HL-60 (cell line): ENCODE results near the gene GOSR2.

ENCODE experiments used
- DNase-seq, 2 experiments: peaks; one replicate each; pipeline ENCODE4 v3.0.0-alpha.2; 2010 to 2020; ENCODE audit warnings: low read depth in 1 of 2, low spot score in 1 of 2
- H3K27ac ChIP-seq: fragments of 250-450 bp; sonication (Bioruptor Pico); replicated peaks from 2 replicates; pipeline ENCODE4 v1.5.1; 2020; ENCODE audit warnings: mild to moderate bottlenecking, moderate library complexity
- H3K27me3 ChIP-seq: fragments of 250-450 bp; sonication (Bioruptor Pico); 2 replicates; pipeline ENCODE4 v1.5.1; 2021; ENCODE audit warnings: mild to moderate bottlenecking, moderate library complexity; ENCODE audit not compliant: insufficient read depth, poor library complexity, severe bottlenecking
- H3K4me3 ChIP-seq: replicated peaks from 2 replicates; pipeline ENCODE4 v1.5.1; 2011; ENCODE audit warnings: mild to moderate bottlenecking, control low read depth, low read length; ENCODE audit not compliant: insufficient read depth
- CTCF ChIP-seq: IDR thresholded peaks from one replicate; pipeline ENCODE4 v1.5.1; 2011; ENCODE audit warnings: low read length, control low read depth, inconsistent platforms; ENCODE audit not compliant: insufficient read depth
- GABPA ChIP-seq: IDR thresholded peaks from 2 replicates; pipeline ENCODE4 v1.6.1; 2012; ENCODE audit warnings: low read depth
- POLR2AphosphoS5 ChIP-seq: IDR thresholded peaks from 2 replicates; pipeline ENCODE4 v1.6.1; 2012; ENCODE audit warnings: low read depth
- REST ChIP-seq: IDR thresholded peaks from 2 replicates; pipeline ENCODE4 v1.6.1; 2012; ENCODE audit warnings: low read depth; ENCODE audit not compliant: insufficient replicate concordance
- SPI1 ChIP-seq: IDR thresholded peaks from 2 replicates; pipeline ENCODE4 v1.6.1; 2012; ENCODE audit warnings: low read depth, mild to moderate bottlenecking, borderline replicate concordance

Gene GOSR2

GRCh38 chr17:46888727-46889126 lies 34.2 kb upstream of the GOSR2 start:
- DNase-seq, result no peak
- H3K27me3 ChIP-seq, result peaks cover 7% of the 10 kb centered on the region
- no peak overlapping the region for H3K4me3 ChIP-seq
- no peak overlapping the region for H3K27ac ChIP-seq
- TF ChIP-seq CTCF, result no peak
- no peak for TF ChIP-seq POLR2AphosphoS5
- TF ChIP-seq REST, result no peak
- TF ChIP-seq SPI1, result no peak
- TF ChIP-seq GABPA, result no peak

- peaks cover 7% of the 10 kb centered on the region for H3K27me3 ChIP-seq
- TF ChIP-seq SPI1, result no peak
- TF ChIP-seq REST, result no peak
- TF ChIP-seq POLR2AphosphoS5, result no peak
- no peak for TF ChIP-seq GABPA
- TF ChIP-seq CTCF, result no peak
- DNase-seq, result no peak
- H3K4me3 ChIP-seq, result no peak overlapping the region
- no peak overlapping the region for H3K27ac ChIP-seq
These were observed 33.4 kb upstream of the GOSR2 start for GRCh38 chr17:46889519-46889918.

DNA sequence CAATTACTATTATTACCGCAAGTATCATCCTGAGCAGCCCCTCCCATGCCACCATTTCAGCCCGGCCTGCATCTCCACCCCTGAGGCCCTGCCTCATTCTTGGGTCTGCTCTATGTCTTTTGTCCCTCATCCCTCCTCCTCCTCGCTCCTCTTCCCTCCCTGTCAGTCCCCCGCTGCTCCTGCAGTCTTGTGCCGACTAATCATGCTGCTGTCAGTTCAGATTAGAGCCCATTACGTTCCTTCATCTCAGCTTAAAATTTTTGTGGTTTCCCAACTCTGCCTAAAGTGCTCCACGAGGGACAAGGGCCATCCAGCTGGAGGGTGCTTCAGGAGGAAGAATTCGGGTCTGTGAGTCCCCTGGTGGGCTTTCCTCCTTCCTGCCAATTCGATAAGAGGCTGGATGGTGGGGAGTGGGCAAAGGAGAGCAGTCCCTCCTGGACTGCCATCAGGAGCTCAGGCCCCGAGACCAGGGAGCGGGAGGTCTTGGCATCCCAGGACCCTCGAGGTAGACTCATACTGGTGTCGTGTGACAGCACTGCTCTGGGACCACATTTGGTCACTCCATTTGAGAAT lies 32.9 kb upstream of the GOSR2 start:
- Histone ChIP-seq H3K4me3 (no peak overlapping the region), H3K27ac (no peak overlapping the region), H3K27me3 (peaks cover 7% of the 10 kb centered on the region)
- DNase-seq, result no peak
- TF ChIP-seq SPI1 (no peak), GABPA (no peak), CTCF (no peak), POLR2AphosphoS5 (no peak), REST (no peak)
